Astrocyte (in vitro differentiated cells and primary cell): ENCODE measurements around the gene ARHGAP24. TPM values are rescaled to one million over a fixed set of nuclear protein-coding genes. Genes with fewer than 3 reads are reported as not detected.
"Not testable (repeated sequence)": the region's sequence is repeated elsewhere in the genome, so short reads cannot be mapped to it uniquely, and the experiment has no call there.

Experiments used
- DNase-seq: peaks from one replicate; pipeline ENCODE4 v3.0.0-alpha.2; 2010; ENCODE audit warnings: low read depth
- FAIRE-seq: peaks from 2 replicates; lab custom pipeline; 2011; peaks lifted over from hg19 to GRCh38; lab: Jason Lieb, UNC
- H2AFZ ChIP-seq: 2 replicates; pipeline ENCODE4 v1.6.0; 2012; ENCODE audit warnings: low read depth, low read length, inconsistent platforms
- H3K27ac ChIP-seq: 2 replicates; pipeline ENCODE4 v1.5.1; 2011; ENCODE audit warnings: low read depth, low read length, inconsistent platforms
- H3K27me3 ChIP-seq: 2 replicates; pipeline ENCODE4 v1.6.0; 2011; ENCODE audit warnings: low read length, inconsistent platforms; ENCODE audit not compliant: insufficient read depth
- H3K36me3 ChIP-seq: 2 replicates; pipeline ENCODE4 v1.5.1; 2011; ENCODE audit warnings: low read length, inconsistent platforms; ENCODE audit not compliant: insufficient read depth
- H3K4me1 ChIP-seq: 2 replicates; pipeline ENCODE4 v1.5.1; 2011; ENCODE audit warnings: low read length, inconsistent platforms; ENCODE audit not compliant: insufficient read depth
- H3K4me2 ChIP-seq: 2 replicates; pipeline ENCODE4 v1.6.0; 2012; ENCODE audit warnings: low read length, inconsistent platforms
- H3K4me3 ChIP-seq: 2 replicates; pipeline ENCODE4 v1.5.1; 2011; ENCODE audit warnings: low read depth, mild to moderate bottlenecking, low read length, inconsistent platforms; ENCODE audit not compliant: insufficient read depth
- H3K79me2 ChIP-seq: 2 replicates; pipeline ENCODE4 v1.6.0; 2012; ENCODE audit warnings: mild to moderate bottlenecking, low read length, inconsistent platforms; ENCODE audit not compliant: insufficient read depth
- H3K9ac ChIP-seq: 2 replicates; pipeline ENCODE4 v1.6.0; 2012; ENCODE audit warnings: mild to moderate bottlenecking, low read length, inconsistent platforms
- H3K9me3 ChIP-seq: 2 replicates; pipeline ENCODE4 v1.5.1; 2012; ENCODE audit warnings: low read depth, mild to moderate bottlenecking, low read length, inconsistent platforms; ENCODE audit not compliant: insufficient read depth
- H4K20me1 ChIP-seq: 2 replicates; pipeline ENCODE4 v1.6.0; 2012; ENCODE audit warnings: low read length, inconsistent platforms; ENCODE audit not compliant: insufficient read depth
- H3K27ac Mint-ChIP-seq: one replicate; pipeline ENCODE4 v1.8.0; 2021; ENCODE audit warnings: mild to moderate bottlenecking, mixed read lengths; ENCODE audit not compliant: unreplicated experiment
- H3K27me3 Mint-ChIP-seq: one replicate; pipeline ENCODE4 v1.8.0; 2021; ENCODE audit warnings: low read depth, mixed read lengths; ENCODE audit not compliant: unreplicated experiment
- H3K36me3 Mint-ChIP-seq: one replicate; pipeline ENCODE4 v1.8.0; 2021; ENCODE audit warnings: low read depth, mixed read lengths; ENCODE audit not compliant: unreplicated experiment
- H3K4me1 Mint-ChIP-seq: one replicate; pipeline ENCODE4 v1.8.0; 2021; ENCODE audit warnings: low read depth, mixed read lengths; ENCODE audit not compliant: unreplicated experiment
- H3K4me3 Mint-ChIP-seq: one replicate; pipeline ENCODE4 v1.8.0; 2021; ENCODE audit warnings: mild to moderate bottlenecking, moderate library complexity, mixed read lengths; ENCODE audit not compliant: unreplicated experiment
- H3K9me3 Mint-ChIP-seq: one replicate; pipeline ENCODE4 v1.8.0; 2021; ENCODE audit warnings: mild to moderate bottlenecking, mixed read lengths; ENCODE audit not compliant: unreplicated experiment
- CTCF ChIP-seq: IDR thresholded peaks from 2 replicates; pipeline ENCODE4 v1.5.1; 2011; ENCODE audit warnings: low read depth, mild to moderate bottlenecking, inconsistent platforms, low read length, moderate library complexity; ENCODE audit not compliant: insufficient read depth
- EZH2 ChIP-seq: IDR thresholded peaks from 2 replicates; pipeline ENCODE4 v1.6.1; 2012; ENCODE audit warnings: mild to moderate bottlenecking, low read length, inconsistent platforms; ENCODE audit not compliant: insufficient read depth
- total RNA-seq: library from RNA; stranded (reverse); gene quantifications from 2 replicates; pipeline ENCODE4 v1.2.1, GENCODE V29; 2021

Gene ARHGAP24
- total RNA-seq, 1 donor from 2014 or later: 2.1 TPM

GRCh38 chr4:85913931-85914694 lies 439.2 kb downstream of the ARHGAP24 start:
- TF ChIP-seq EZH2: no peak
- no peaks in the 10 kb centered on the region for H3K36me3 Mint-ChIP-seq
- no peaks in the 10 kb centered on the region for H3K36me3 ChIP-seq
- no peak overlapping the region for H3K4me2 ChIP-seq
- no peaks in the 10 kb centered on the region for H3K27me3 Mint-ChIP-seq
- H3K27ac Mint-ChIP-seq: no peak overlapping the region
- no peak overlapping the region for H3K4me3 ChIP-seq
- no peak overlapping the region for H2AFZ ChIP-seq
- no peak for FAIRE-seq
- no peaks in the 10 kb centered on the region for H3K79me2 ChIP-seq
- no peaks in the 10 kb centered on the region for H3K4me1 Mint-ChIP-seq
- DNase-seq: no peak
- no peaks in the 10 kb centered on the region for H3K27me3 ChIP-seq
- no peaks in the 10 kb centered on the region for H3K9me3 Mint-ChIP-seq
- no peaks in the 10 kb centered on the region for H3K4me1 ChIP-seq
- no peaks in the 10 kb centered on the region for H4K20me1 ChIP-seq
- no peak overlapping the region for H3K9ac ChIP-seq
- no peaks in the 10 kb centered on the region for H3K9me3 ChIP-seq
- H3K27ac ChIP-seq: no peak overlapping the region
- H3K4me3 Mint-ChIP-seq: no peak overlapping the region

GRCh38 chr4:85915570-85915969 lies 440.6 kb downstream of the ARHGAP24 start:
- H3K9ac ChIP-seq, H3K27me3 Mint-ChIP-seq, H3K36me3 Mint-ChIP-seq, DNase-seq, H3K27ac Mint-ChIP-seq, H4K20me1 ChIP-seq, H3K4me3 ChIP-seq, H3K4me1 Mint-ChIP-seq, H3K9me3 Mint-ChIP-seq, FAIRE-seq, H3K27me3 ChIP-seq, H3K4me1 ChIP-seq, H3K9me3 ChIP-seq, H3K4me2 ChIP-seq, H3K36me3 ChIP-seq, H3K27ac ChIP-seq, H3K4me3 Mint-ChIP-seq, H2AFZ ChIP-seq, H3K79me2 ChIP-seq: not testable (repeated sequence)

- Histone ChIP-seq H3K9me3 (no peaks in the 10 kb centered on the region), H2AFZ (no peak overlapping the region), H3K27ac (no peak overlapping the region), H3K36me3 (no peaks in the 10 kb centered on the region), H3K4me1 (no peaks in the 10 kb centered on the region), H3K4me3 (no peak overlapping the region), H4K20me1 (no peaks in the 10 kb centered on the region), H3K79me2 (no peaks in the 10 kb centered on the region), H3K4me2 (no peak overlapping the region), H3K9ac (no peak overlapping the region), H3K27me3 (no peaks in the 10 kb centered on the region)
- FAIRE-seq (no peak), DNase-seq (no peak)
- H3K9me3 Mint-ChIP-seq: no peaks in the 10 kb centered on the region
- no peaks in the 10 kb centered on the region for H3K4me1 Mint-ChIP-seq
- H3K36me3 Mint-ChIP-seq: no peaks in the 10 kb centered on the region
- TF ChIP-seq EZH2 (no peak), CTCF (no peak)
- H3K4me3 Mint-ChIP-seq: no peak overlapping the region
- no peak overlapping the region for H3K27ac Mint-ChIP-seq
- no peaks in the 10 kb centered on the region for H3K27me3 Mint-ChIP-seq
These were observed 444.4 kb downstream of the ARHGAP24 start for GRCh38 chr4:85919200-85919887.
